IPS-18c (cell line): ENCODE measurements around the gene CDC16.
"Not testable (repeated sequence)": the region's sequence is repeated elsewhere in the genome, so short reads cannot be mapped to it uniquely, and the experiment has no call there.

Experiments
- H3K4me3 ChIP-seq: 2 replicates; pipeline ENCODE4 v1.7.0; 2013; ENCODE audit warnings: low read depth, mild to moderate bottlenecking, low read length, moderate library complexity; ENCODE audit not compliant: insufficient read depth
- H3K9me3 ChIP-seq: one replicate; pipeline ENCODE4 v1.6.1; 2013; ENCODE audit warnings: mild to moderate bottlenecking, low read length, moderate library complexity; ENCODE audit not compliant: control insufficient read depth, insufficient read depth

The CDC16 gene

GRCh38 chr13:114251639-114252440 lies 17.1 kb downstream of the CDC16 start:
- H3K9me3 ChIP-seq, H3K4me3 ChIP-seq: not testable (repeated sequence)

GRCh38 chr13:114256547-114256946 lies 21.9 kb downstream of the CDC16 start:
- Histone ChIP-seq H3K9me3 (no peaks in the 10 kb centered on the region), H3K4me3 (no peak overlapping the region)

- no peaks in the 10 kb centered on the region for H3K9me3 ChIP-seq
These were observed 22.3 kb downstream of the CDC16 start for GRCh38 chr13:114257014-114257413.

GRCh38 chr13:114258589-114258988 lies 23.9 kb downstream of the CDC16 start:
- H3K4me3 ChIP-seq: no peak overlapping the region
- H3K9me3 ChIP-seq: no peaks in the 10 kb centered on the region

More at GRCh38 chr13:114257014-114257413, 22.3 kb downstream of the CDC16 start:
- no peak overlapping the region for H3K4me3 ChIP-seq

- no peak overlapping the region for H3K4me3 ChIP-seq
- no peaks in the 10 kb centered on the region for H3K9me3 ChIP-seq
These were observed 24.7 kb downstream of the CDC16 start for GRCh38 chr13:114259374-114259773.

- H3K9me3 ChIP-seq: no peaks in the 10 kb centered on the region
- H3K4me3 ChIP-seq: no peak overlapping the region
These were observed 25.3 kb downstream of the CDC16 start for GRCh38 chr13:114259974-114260373.

- H3K4me3 ChIP-seq: no peak overlapping the region
- H3K9me3 ChIP-seq: no peaks in the 10 kb centered on the region
These were observed 26.1 kb downstream of the CDC16 start for GRCh38 chr13:114260814-114261213.

- H3K9me3 ChIP-seq: no peaks in the 10 kb centered on the region
- H3K4me3 ChIP-seq: no peak overlapping the region
These were observed 26.8 kb downstream of the CDC16 start for GRCh38 chr13:114261328-114261965.

- no peaks in the 10 kb centered on the region for H3K9me3 ChIP-seq
- no peak overlapping the region for H3K4me3 ChIP-seq
These were observed 28.9 kb downstream of the CDC16 start for GRCh38 chr13:114263578-114263977.

- not testable (repeated sequence) for H3K4me3 ChIP-seq, H3K9me3 ChIP-seq
These were observed 29.6 kb downstream of the CDC16 start for GRCh38 chr13:114264313-114264712.

- Histone ChIP-seq H3K4me3 (no peak overlapping the region), H3K9me3 (no peaks in the 10 kb centered on the region)
These were observed 30.4 kb downstream of the CDC16 start for GRCh38 chr13:114264886-114265611.

GRCh38 chr13:114266241-114266640 lies 31.5 kb downstream of the CDC16 start:
- no peaks in the 10 kb centered on the region for H3K9me3 ChIP-seq
- H3K4me3 ChIP-seq: no peak overlapping the region

- H3K9me3 ChIP-seq: no peaks in the 10 kb centered on the region
- no peak overlapping the region for H3K4me3 ChIP-seq
These were observed 33.9 kb downstream of the CDC16 start for GRCh38 chr13:114268344-114269280.

GRCh38 chr13:114269281-114269770 lies 34.6 kb downstream of the CDC16 start:
- Histone ChIP-seq H3K4me3 (no peak overlapping the region), H3K9me3 (no peaks in the 10 kb centered on the region)

GRCh38 chr13:114272977-114273376 lies 38.3 kb downstream of the CDC16 start:
- Histone ChIP-seq H3K4me3 (no peak overlapping the region), H3K9me3 (no peaks in the 10 kb centered on the region)

- no peaks in the 10 kb centered on the region for H3K9me3 ChIP-seq
- no peak overlapping the region for H3K4me3 ChIP-seq
These were observed 40.6 kb downstream of the CDC16 start for GRCh38 chr13:114275304-114275703.

- Histone ChIP-seq H3K9me3 (no peaks in the 10 kb centered on the region), H3K4me3 (no peak overlapping the region)
These were observed 44.4 kb downstream of the CDC16 start for GRCh38 chr13:114279146-114279545.
